H1 (cell line): ENCODE measurements around the gene MACROD2. TPM values are rescaled to one million over a fixed set of nuclear protein-coding genes. Genes with fewer than 3 reads are reported as not detected.

Experiments used
- CTCF ChIA-PET: fragments of 300-600 bp; sonication (Branson Sonifier 250); formaldehyde crosslinking; loops from one replicate; lab custom pipeline; 2021; ENCODE audit not compliant: partially characterized antibody; lab: Charles Lee
- POLR2A ChIA-PET: fragments of 300-600 bp; sonication (Branson Sonifier 250); formaldehyde crosslinking; loops from one replicate; lab custom pipeline; 2021; ENCODE audit warnings: inconsistent platforms; ENCODE audit not compliant: partially characterized antibody; lab: Charles Lee
- DNase-seq, 2 experiments: peaks; one replicate each; pipeline versions ENCODE4 v3.0.0 to v3.0.0-alpha.2; 2010 to 2022; ENCODE audit warnings: low spot score in 2 of 2, low read depth in 1 of 2, mixed read lengths in 1 of 2
- FAIRE-seq: peaks from 2 replicates; lab custom pipeline; 2011; peaks lifted over from hg19 to GRCh38; lab: Jason Lieb, UNC
- H2AFZ ChIP-seq: 2 replicates; pipeline ENCODE4 v1.8.1; 2012; ENCODE audit warnings: low read length, inconsistent platforms
- H2AK5ac ChIP-seq: 2 replicates; pipeline ENCODE4 v1.6.1; 2013; ENCODE audit warnings: low read depth, low read length
- H2BK120ac ChIP-seq: replicated peaks from 2 replicates; pipeline ENCODE3; 2013; ENCODE audit warnings: low read depth, low read length, inconsistent platforms
- H2BK12ac ChIP-seq: 2 replicates; pipeline ENCODE4 v1.6.1; 2013; ENCODE audit warnings: low read depth, low read length
- H2BK15ac ChIP-seq: 2 replicates; pipeline ENCODE4 v1.6.1; 2013; ENCODE audit warnings: low read length
- H2BK20ac ChIP-seq: 2 replicates; pipeline ENCODE4 v1.6.1; 2013; ENCODE audit warnings: low read length
- H2BK5ac ChIP-seq: 2 replicates; pipeline ENCODE4 v1.6.1; 2013; ENCODE audit warnings: low read depth, low read length
- H3K14ac ChIP-seq: 2 replicates; pipeline ENCODE4 v1.6.1; 2013; ENCODE audit warnings: inconsistent platforms; ENCODE audit not compliant: insufficient read length
- H3K18ac ChIP-seq: 2 replicates; pipeline ENCODE4 v1.6.1; 2013; ENCODE audit warnings: low read length; ENCODE audit errors: extremely low read depth
- H3K23ac ChIP-seq: 2 replicates; pipeline ENCODE4 v1.6.1; 2013; ENCODE audit warnings: inconsistent platforms; ENCODE audit not compliant: insufficient read length
- H3K23me2 ChIP-seq: 2 replicates; pipeline ENCODE4 v1.6.1; 2013; ENCODE audit warnings: low read depth, low read length
- H3K27ac ChIP-seq: 2 replicates; pipeline ENCODE4 v1.6.1; 2011; ENCODE audit warnings: low read depth, low read length, inconsistent platforms
- H3K27me3 ChIP-seq, 4 experiments: replicated peaks in 1 of 4; 1 replicate in 1 of 4; 2 replicates in 3 of 4; pipeline versions ENCODE4 v1.6.1 to v1.8.1; 2011 to 2013; ENCODE audit warnings: low read length in 3 of 4, mild to moderate bottlenecking in 3 of 4, inconsistent platforms in 2 of 4, mixed read lengths in 2 of 4, moderate library complexity in 1 of 4; ENCODE audit not compliant: control insufficient read depth in 3 of 4, insufficient read depth in 3 of 4; ENCODE audit errors: extremely low read depth in 1 of 4
- H3K36me3 ChIP-seq, 4 experiments: 2 replicates each; pipeline versions ENCODE4 v1.6.1 to v1.8.1; 2011 to 2013; ENCODE audit warnings: mild to moderate bottlenecking in 4 of 4, low read length in 3 of 4, moderate library complexity in 2 of 4, control low read depth in 1 of 4, inconsistent platforms in 1 of 4; ENCODE audit not compliant: insufficient read depth in 4 of 4, control insufficient read depth in 2 of 4
- H3K4ac ChIP-seq: replicated peaks from 2 replicates; pipeline ENCODE3; 2013; ENCODE audit warnings: low read length, low read depth, mixed read lengths, inconsistent platforms; ENCODE audit not compliant: insufficient read length
- H3K4me1 ChIP-seq, 4 experiments: replicated peaks in 1 of 4; 1 replicate in 1 of 4; 2 replicates in 3 of 4; pipeline versions ENCODE4 v1.6.1 to v1.8.1; 2011 to 2013; ENCODE audit warnings: low read length in 3 of 4, inconsistent platforms in 2 of 4, mixed read lengths in 1 of 4; ENCODE audit not compliant: insufficient read depth in 4 of 4, control insufficient read depth in 3 of 4
- H3K4me2 ChIP-seq, 2 experiments: 2 replicates each; pipeline versions ENCODE4 v1.6.1 to v1.8.1; 2011 to 2013; ENCODE audit warnings: low read depth in 2 of 2, low read length in 2 of 2, control low read depth in 1 of 2, inconsistent platforms in 1 of 2, mild to moderate bottlenecking in 1 of 2; ENCODE audit not compliant: insufficient read depth in 1 of 2
- H3K4me3 ChIP-seq, 4 experiments: fragments of 200-600, 300-600 bp in 1 of 4; sonication (generic), shearing (Covaris generic), sonication (Bioruptor Twin) in 1 of 4; 2 replicates each; pipeline versions ENCODE4 v1.5.1 to v1.8.1; 2011 to 2016; ENCODE audit warnings: low read length in 4 of 4, low read depth in 3 of 4, control low read depth in 2 of 4, inconsistent platforms in 2 of 4, mild to moderate bottlenecking in 2 of 4, mixed read lengths in 1 of 4, moderate library complexity in 1 of 4; ENCODE audit not compliant: insufficient read depth in 2 of 4; ENCODE audit errors: extremely low read depth in 1 of 4
- H3K56ac ChIP-seq: replicated peaks from 2 replicates; pipeline ENCODE3; 2013; ENCODE audit warnings: low read depth, mild to moderate bottlenecking, mixed read lengths, low read length, inconsistent platforms; ENCODE audit not compliant: insufficient read length
- H3K79me1 ChIP-seq: 2 replicates; pipeline ENCODE4 v1.6.1; 2013; ENCODE audit warnings: low read depth, low read length, control low read depth
- H3K79me2 ChIP-seq, 2 experiments: 2 replicates each; pipeline versions ENCODE4 v1.6.1 to v1.8.1; 2012 to 2013; ENCODE audit warnings: low read length in 2 of 2, mild to moderate bottlenecking in 2 of 2, inconsistent platforms in 1 of 2; ENCODE audit not compliant: insufficient read depth in 2 of 2, control insufficient read depth in 1 of 2
- H3K9ac ChIP-seq, 4 experiments: replicated peaks in 1 of 4; 1 replicate in 1 of 4; 2 replicates in 3 of 4; pipeline versions ENCODE4 v1.6.1 to v1.8.1; 2011 to 2013; ENCODE audit warnings: low read depth in 3 of 4, low read length in 3 of 4, control low read depth in 2 of 4, mild to moderate bottlenecking in 2 of 4, moderate library complexity in 2 of 4, inconsistent platforms in 1 of 4; ENCODE audit errors: extremely low read depth in 1 of 4
- H3K9me3 ChIP-seq, 2 experiments: 2 replicates each; pipeline versions ENCODE4 v1.6.1 to v1.8.1; 2012 to 2013; ENCODE audit warnings: mild to moderate bottlenecking in 2 of 2, moderate library complexity in 2 of 2, control low read depth in 1 of 2, inconsistent platforms in 1 of 2, low read depth in 1 of 2, low read length in 1 of 2, mixed read lengths in 1 of 2; ENCODE audit not compliant: insufficient read depth in 2 of 2
- H4K20me1 ChIP-seq, 2 experiments: replicated peaks in 1 of 2; 2 replicates each; pipeline versions ENCODE3 to v1.8.1; 2011 to 2013; ENCODE audit warnings: inconsistent platforms in 2 of 2, low read length in 2 of 2, mild to moderate bottlenecking in 1 of 2; ENCODE audit not compliant: insufficient read depth in 2 of 2, control insufficient read depth in 1 of 2
- H4K5ac ChIP-seq: 2 replicates; pipeline ENCODE4 v1.6.1; 2013; ENCODE audit warnings: low read length, low read depth, mixed read lengths, inconsistent platforms; ENCODE audit not compliant: insufficient read length
- H4K8ac ChIP-seq: 2 replicates; pipeline ENCODE4 v1.8.0; 2013; ENCODE audit warnings: mild to moderate bottlenecking, moderate library complexity, low read length, inconsistent platforms; ENCODE audit not compliant: insufficient read depth; ENCODE audit errors: extremely low read depth
- H4K91ac ChIP-seq: replicated peaks from 2 replicates; pipeline ENCODE3; 2013; ENCODE audit warnings: low read length, mixed read lengths, inconsistent platforms; ENCODE audit not compliant: insufficient read length
- BCL11A ChIP-seq, 2 experiments: IDR thresholded peaks; one replicate each; pipeline ENCODE4 v1.6.1; 2011; ENCODE audit warnings: low read depth in 2 of 2, low read length in 2 of 2, mild to moderate bottlenecking in 2 of 2
- CBX5 ChIP-seq: fragments of 300-800, 300-1000 bp; sonication (generic); IDR thresholded peaks from 2 replicates; pipeline ENCODE4 v1.7.1; 2016; ENCODE audit warnings: antibody characterized with exemption, low read length, low read depth
- CHD1 ChIP-seq: IDR thresholded peaks from 2 replicates; pipeline ENCODE4 v1.6.1; 2012; ENCODE audit warnings: low read depth, low read length, improper control_type of control experiment
- EZH2 ChIP-seq: fragments of 200-600 bp; sonication (generic); IDR thresholded peaks from 2 replicates; pipeline ENCODE4 v1.7.1; 2012; ENCODE audit warnings: low read depth, mild to moderate bottlenecking, moderate library complexity, low read length, inconsistent platforms; ENCODE audit not compliant: severe bottlenecking
- GABPA ChIP-seq: IDR thresholded peaks from 2 replicates; pipeline ENCODE4 v1.6.1; 2011; ENCODE audit warnings: mild to moderate bottlenecking, low read length, moderate library complexity, borderline replicate concordance; ENCODE audit not compliant: insufficient read depth
- JUN ChIP-seq: IDR thresholded peaks from 2 replicates; pipeline ENCODE4 v1.6.1; 2011; ENCODE audit warnings: low read depth, mild to moderate bottlenecking, improper control_type of control experiment, low read length
- NANOG ChIP-seq: IDR thresholded peaks from 2 replicates; pipeline ENCODE4 v1.6.1; 2011; ENCODE audit warnings: low read length, low read depth, mild to moderate bottlenecking, inconsistent platforms; ENCODE audit not compliant: insufficient read depth, poor library complexity, severe bottlenecking
- NRF1 ChIP-seq: IDR thresholded peaks from 2 replicates; pipeline ENCODE4 v1.6.1; 2011; ENCODE audit warnings: mild to moderate bottlenecking, low read depth, low read length, improper control_type of control experiment
- SIN3A ChIP-seq, 2 experiments: IDR thresholded peaks in 1 of 2; conservative IDR thresholded peaks in 1 of 2; 2 replicates each; pipeline ENCODE4 v1.6.1; 2011 to 2012; ENCODE audit warnings: low read length in 2 of 2, improper control_type of control experiment in 1 of 2, low read depth in 1 of 2, mild to moderate bottlenecking in 1 of 2
- SIRT6 ChIP-seq: IDR thresholded peaks from one replicate; pipeline ENCODE4 v1.7.1; 2012; ENCODE audit warnings: low read length, inconsistent platforms
- TEAD4 ChIP-seq: IDR thresholded peaks from 2 replicates; pipeline ENCODE4 v1.6.1; 2012; ENCODE audit warnings: low read depth, low read length, inconsistent platforms, mixed read lengths
- WGBS, 2 experiments: shearing (Covaris generic) in 1 of 2; methylation state at CpG; one replicate each; pipeline versions ENCODE4 v1.1.6 to v1.1.7; 2013 to 2015; ENCODE audit warnings: low lambda C conversion rate in 2 of 2, mixed read lengths in 2 of 2, inconsistent platforms in 1 of 2, low coverage in 1 of 2, missing lambda C conversion rate in 1 of 2; ENCODE audit not compliant: insufficient replicate concordance in 2 of 2, insufficient coverage in 1 of 2, insufficient read length in 1 of 2; ENCODE audit errors: extremely low coverage in 1 of 2, missing lambda C conversion rate in 1 of 2; 5-methylcytosine and 5-hydroxymethylcytosine counted together
- polyA plus RNA-seq, 7 experiments: library from polyadenylated mRNA; depleted of rRNA in 3 of 7; stranded (reverse) in 5 of 7; unstranded in 2 of 7; fragments of >200 nt in 5 of 7; fragments of 200-250 nt in 2 of 7; gene quantifications; 1 replicate in 5 of 7; 2 replicates in 1 of 7; 4 replicates in 1 of 7; pipeline versions ENCODE4 v1.2.1 to v1.2.3, GENCODE V29; 2011 to 2013; ENCODE audit warnings: missing spikeins in 2 of 7, mixed read lengths in 2 of 7
- total RNA-seq: library from RNA; stranded (reverse); fragmentation: NEBNext Ultra II Directional; extraction: Animal tissue kit (Norgen Biotek cat#: 25700); gene quantifications from 2 replicates; pipeline ENCODE4 v1.2.1, GENCODE V29; 2021
- TF ChIP-seq, protein P1 (sequence below): IDR thresholded peaks from 2 replicates; pipeline ENCODE4 v1.6.1; 2011; ENCODE audit warnings: low read length, improper control_type of control experiment

MACROD2 gene
- total and polyA plus RNA-seq, 2 of the 8 experiments (the other 6 are each of a cell fraction or from before 2014, with no cell fraction given), result 0.70 to 3.9 TPM

DNA sequence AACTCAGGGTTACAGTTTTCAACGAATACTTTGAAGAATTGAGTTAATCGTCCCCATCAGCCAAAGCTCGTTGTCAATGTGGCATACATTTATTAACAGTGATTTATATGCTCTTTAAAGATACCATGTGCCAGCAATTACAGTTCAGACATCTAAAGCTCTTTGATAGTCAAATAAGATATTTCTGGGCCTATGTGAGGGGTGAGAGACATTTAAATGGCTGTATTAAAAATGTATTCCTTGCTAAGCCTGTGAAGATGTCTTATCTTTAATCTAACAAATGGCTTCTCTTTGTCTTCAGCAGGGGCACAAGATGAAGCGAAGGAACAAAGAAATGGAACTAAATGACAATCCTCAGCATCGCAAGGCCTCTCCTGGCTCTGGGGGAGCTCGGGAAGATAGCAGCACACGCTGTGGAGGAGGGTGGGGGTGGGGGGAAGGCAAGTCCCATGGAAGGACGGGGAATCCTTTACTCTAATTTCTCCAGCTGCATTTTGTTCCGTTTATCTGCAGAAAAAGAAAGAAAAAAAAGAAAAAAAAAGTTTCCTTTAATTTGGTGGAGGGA lies 2054.3 kb downstream of the MACROD2 start:
- H3K4me2 ChIP-seq, result no peak overlapping the region
- no peak overlapping the region for H4K91ac ChIP-seq
- no peak overlapping the region for H3K14ac ChIP-seq
- H2BK5ac ChIP-seq, result no peak overlapping the region
- no peak overlapping the region for H2AK5ac ChIP-seq
- no peak overlapping the region for H2BK120ac ChIP-seq
- FAIRE-seq, result no peak
- no peaks in the 10 kb centered on the region; a peak in 1 of 7 replicates for H3K4me1 ChIP-seq
- 83% methylated on average over 6 of the region's 9 CpGs; no CpG with 5 or more reads in 1 of the 2 experiments for WGBS, 2 experiments
- ChIA-PET CTCF (interaction anchor here (0.9 kb wide), 1 partner anchor 9 kb away, joined by 4 read pairs; no protein-coding TSS in a partner anchor), POLR2A (no interaction called here)
- H3K4ac ChIP-seq, result no peak overlapping the region
- no peaks in the 10 kb centered on the region for H3K79me2 ChIP-seq
- no peak overlapping the region for H3K9ac ChIP-seq
- no peak overlapping the region for H2BK12ac ChIP-seq
- no peaks in the 10 kb centered on the region for H3K27me3 ChIP-seq
- no peak overlapping the region for H4K8ac ChIP-seq
- peak overlapping the region; percentile 84; the same call in 1 of the 2 replicates for H2AFZ ChIP-seq
- H3K23me2 ChIP-seq, result no peaks in the 10 kb centered on the region
- no peak overlapping the region for H2BK15ac ChIP-seq
- no peak overlapping the region for H3K23ac ChIP-seq
- no peaks in the 10 kb centered on the region for H3K36me3 ChIP-seq
- DNase-seq, result no peak
- H4K5ac ChIP-seq, result no peak overlapping the region
- H3K18ac ChIP-seq, result no peak overlapping the region
- no peaks in the 10 kb centered on the region for H4K20me1 ChIP-seq
- H3K4me3 ChIP-seq, result no peak overlapping the region
- H3K9me3 ChIP-seq, result no peaks in the 10 kb centered on the region
- no peak overlapping the region for H2BK20ac ChIP-seq
- H3K79me1 ChIP-seq, result no peaks in the 10 kb centered on the region
- H3K56ac ChIP-seq, result no peak overlapping the region
- H3K27ac ChIP-seq, result no peak overlapping the region
- TF ChIP-seq BCL11A (IDR thresholded peaks at IDR 0.05; ENCODE audit: low read depth in 2 of 2, low read length in 2 of 2) (no peak), GABPA (no peak), SIN3A (conservative IDR thresholded peaks at IDR 0.05 in 1 of 2, IDR thresholded peaks at IDR 0.05 in 1 of 2; ENCODE audit: low read depth in 1 of 2, low read length in 2 of 2) (no peak), NRF1 (no peak), SIRT6 (no peak), TEAD4 (no peak), CHD1 (no peak), CBX5 (no peak), EZH2 (no peak), NANOG (no peak), JUN (no peak)
- TF ChIP-seq, protein P1, sequence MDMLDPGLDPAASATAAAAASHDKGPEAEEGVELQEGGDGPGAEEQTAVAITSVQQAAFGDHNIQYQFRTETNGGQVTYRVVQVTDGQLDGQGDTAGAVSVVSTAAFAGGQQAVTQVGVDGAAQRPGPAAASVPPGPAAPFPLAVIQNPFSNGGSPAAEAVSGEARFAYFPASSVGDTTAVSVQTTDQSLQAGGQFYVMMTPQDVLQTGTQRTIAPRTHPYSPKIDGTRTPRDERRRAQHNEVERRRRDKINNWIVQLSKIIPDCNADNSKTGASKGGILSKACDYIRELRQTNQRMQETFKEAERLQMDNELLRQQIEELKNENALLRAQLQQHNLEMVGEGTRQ, result no peak
